ENCODE measurements around the gene PYGO2. TPM values are rescaled to one million over a fixed set of nuclear protein-coding genes. Genes with fewer than 3 reads are reported as not detected.
A peak's percentile ranks its signal among the peaks of the same experiment; 100 is the strongest.
"Not testable (repeated sequence)": the region's sequence is repeated elsewhere in the genome, so short reads cannot be mapped to it uniquely, and the experiment has no call there.

PYGO2 gene
- total RNA-seq, 1 donor, result 18.5 TPM

DNA sequence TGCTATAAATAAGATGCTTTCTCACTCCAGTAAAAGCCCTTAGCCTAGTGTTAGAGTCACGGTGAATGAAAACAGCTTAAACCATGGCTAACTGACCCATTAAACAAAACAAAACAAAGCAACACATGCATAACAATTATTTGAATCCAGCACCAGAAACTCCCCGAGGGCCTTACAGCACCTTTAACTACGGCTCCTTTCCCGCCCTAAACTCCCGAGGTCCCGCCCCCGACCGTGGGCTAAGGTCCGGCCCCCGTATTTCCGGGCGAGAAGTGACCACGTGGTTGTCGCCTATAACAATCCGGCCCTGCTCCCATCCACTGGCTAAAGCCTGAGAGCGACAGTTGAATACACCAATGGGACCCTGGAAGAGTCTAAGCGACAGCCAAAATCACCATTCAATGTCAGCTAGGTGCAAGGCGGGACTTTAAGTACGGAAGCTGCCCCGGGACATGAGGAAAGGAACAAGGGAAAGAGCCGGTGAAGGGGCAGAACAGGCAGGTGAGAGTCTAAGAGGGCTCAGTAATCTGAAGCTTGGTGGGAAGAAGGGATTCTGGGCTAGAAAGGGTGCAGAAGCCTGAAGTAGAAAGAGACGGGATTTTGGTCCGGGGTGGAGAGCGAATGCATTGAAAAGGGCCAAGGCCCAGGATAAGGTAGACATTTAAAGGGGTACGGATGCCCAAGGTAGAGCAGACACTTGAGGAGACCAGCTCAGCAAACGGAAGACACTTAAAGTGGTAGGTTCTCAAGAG, 21.5 kb upstream of the PYGO2 start, which contains the start of gene FLAD1:
TSS of gene FLAD1 (plus strand) at position 448 of the 752 bp plus-strand sequence. CDS start 351 bp downstream, outside the sequence.
- H3K4me2 ChIP-seq (ENCODE audit: insufficient read depth, low read length), result peak within 1 kb of the TSS; percentile 97
- peak within 1 kb of the TSS; percentile 89 for H3K4me3 ChIP-seq (ENCODE audit: insufficient read depth, low read length)
- no peaks in the 10 kb centered on the region for H4K20me1 ChIP-seq (ENCODE audit: insufficient read depth, low read length)
- peak within 1 kb of the TSS; percentile 72 for H3K27ac ChIP-seq (ENCODE audit: low read depth, low read length)
- H3K4me1 ChIP-seq (ENCODE audit: insufficient read depth, low read length), result peaks cover 16% of the 10 kb centered on the region
- TF ChIP-seq, protein P1, sequence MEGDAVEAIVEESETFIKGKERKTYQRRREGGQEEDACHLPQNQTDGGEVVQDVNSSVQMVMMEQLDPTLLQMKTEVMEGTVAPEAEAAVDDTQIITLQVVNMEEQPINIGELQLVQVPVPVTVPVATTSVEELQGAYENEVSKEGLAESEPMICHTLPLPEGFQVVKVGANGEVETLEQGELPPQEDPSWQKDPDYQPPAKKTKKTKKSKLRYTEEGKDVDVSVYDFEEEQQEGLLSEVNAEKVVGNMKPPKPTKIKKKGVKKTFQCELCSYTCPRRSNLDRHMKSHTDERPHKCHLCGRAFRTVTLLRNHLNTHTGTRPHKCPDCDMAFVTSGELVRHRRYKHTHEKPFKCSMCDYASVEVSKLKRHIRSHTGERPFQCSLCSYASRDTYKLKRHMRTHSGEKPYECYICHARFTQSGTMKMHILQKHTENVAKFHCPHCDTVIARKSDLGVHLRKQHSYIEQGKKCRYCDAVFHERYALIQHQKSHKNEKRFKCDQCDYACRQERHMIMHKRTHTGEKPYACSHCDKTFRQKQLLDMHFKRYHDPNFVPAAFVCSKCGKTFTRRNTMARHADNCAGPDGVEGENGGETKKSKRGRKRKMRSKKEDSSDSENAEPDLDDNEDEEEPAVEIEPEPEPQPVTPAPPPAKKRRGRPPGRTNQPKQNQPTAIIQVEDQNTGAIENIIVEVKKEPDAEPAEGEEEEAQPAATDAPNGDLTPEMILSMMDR (IDR thresholded peaks at IDR 0.05; ENCODE audit: extremely low read depth, low read depth, low read length), result no peak
- peak within 1 kb of the TSS; percentile 90 for H2AFZ ChIP-seq (ENCODE audit: low read length)
- peaks cover 16% of the 10 kb centered on the region for H3K36me3 ChIP-seq (ENCODE audit: insufficient read depth, low read length)
- DNase-seq (ENCODE audit: insufficient read length, low spot score, missing footprints), result peak; percentile 99
- no peaks in the 10 kb centered on the region for H3K9me3 ChIP-seq (ENCODE audit: low read depth, low read length)
- peaks cover 42% of the 10 kb centered on the region for H3K79me2 ChIP-seq (ENCODE audit: insufficient read depth, low read length)
- no peaks in the 10 kb centered on the region for H3K27me3 ChIP-seq (ENCODE audit: insufficient read depth, low read length)

DNA sequence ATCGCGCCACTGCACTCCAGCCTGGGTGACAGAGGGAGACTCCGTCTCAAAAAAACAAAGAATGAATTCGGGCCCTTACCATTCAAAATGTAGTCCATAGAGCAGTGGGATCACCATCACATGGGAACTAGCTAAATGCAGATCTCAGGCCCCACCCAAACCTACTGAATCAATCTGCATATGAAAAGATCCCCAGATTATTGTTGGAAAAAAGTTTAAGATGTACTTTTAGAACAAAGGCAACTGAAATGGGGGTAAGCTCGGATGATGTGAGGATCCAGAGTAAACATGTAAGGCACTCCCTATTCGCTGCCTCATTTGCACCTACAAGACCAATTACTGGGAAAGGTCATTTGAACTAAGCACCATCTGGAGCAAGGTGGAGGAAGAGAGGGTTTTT, 20.8 kb upstream of the PYGO2 start:
- TF ChIP-seq, protein P1 (IDR thresholded peaks at IDR 0.05; ENCODE audit: extremely low read depth, low read depth, low read length), result no peak
- H3K4me3 ChIP-seq (ENCODE audit: insufficient read depth, low read length), result peak overlapping the region; percentile 89
- peaks cover 13% of the 10 kb centered on the region for H3K36me3 ChIP-seq (ENCODE audit: insufficient read depth, low read length)

DNA sequence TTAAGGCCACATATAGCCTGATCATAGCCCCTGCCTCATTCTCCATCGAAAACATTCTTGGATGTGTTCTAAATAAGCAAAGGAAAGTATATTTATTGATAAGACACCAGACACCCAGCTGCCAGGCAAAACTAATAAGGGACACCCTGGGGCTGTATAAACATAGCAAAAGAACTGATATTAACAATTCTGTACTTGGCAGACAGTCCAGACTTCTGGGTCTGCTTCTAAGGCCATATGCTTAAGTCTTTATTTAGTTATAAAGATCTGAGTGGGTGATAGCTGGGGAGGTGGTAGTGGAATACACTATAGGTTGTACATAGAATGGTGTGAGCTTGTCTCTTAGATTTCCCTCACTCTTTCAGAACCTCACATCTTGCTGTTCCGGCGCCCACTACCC, 16.8 kb upstream of the PYGO2 start:
- Histone ChIP-seq H3K4me2 (ENCODE audit: insufficient read depth, low read length) (no peak overlapping the region), H3K9me3 (ENCODE audit: low read depth, low read length) (no peaks in the 10 kb centered on the region), H3K4me3 (ENCODE audit: insufficient read depth, low read length) (no peak overlapping the region), H3K79me2 (ENCODE audit: insufficient read depth, low read length) (peaks cover 41% of the 10 kb centered on the region), H4K20me1 (ENCODE audit: insufficient read depth, low read length) (no peaks in the 10 kb centered on the region), H3K27me3 (ENCODE audit: insufficient read depth, low read length) (no peaks in the 10 kb centered on the region), H3K4me1 (ENCODE audit: insufficient read depth, low read length) (peaks cover 21% of the 10 kb centered on the region), H3K36me3 (ENCODE audit: insufficient read depth, low read length) (peaks cover 9% of the 10 kb centered on the region), H3K27ac (ENCODE audit: low read depth, low read length) (no peak overlapping the region), H2AFZ (ENCODE audit: low read length) (no peak overlapping the region)
- TF ChIP-seq, protein P1 (IDR thresholded peaks at IDR 0.05; ENCODE audit: extremely low read depth, low read depth, low read length), result no peak
- no peak for DNase-seq (ENCODE audit: insufficient read length, low spot score, missing footprints)

More for the DNA sequence above, 20.8 kb upstream of the PYGO2 start:
- no peak for DNase-seq (ENCODE audit: insufficient read length, low spot score, missing footprints)
- peak overlapping the region; percentile 27 for H3K27ac ChIP-seq (ENCODE audit: low read depth, low read length)
- H3K27me3 ChIP-seq (ENCODE audit: insufficient read depth, low read length), result no peaks in the 10 kb centered on the region
- peaks cover 16% of the 10 kb centered on the region for H3K4me1 ChIP-seq (ENCODE audit: insufficient read depth, low read length)
- H4K20me1 ChIP-seq (ENCODE audit: insufficient read depth, low read length), result no peaks in the 10 kb centered on the region
- no peaks in the 10 kb centered on the region for H3K9me3 ChIP-seq (ENCODE audit: low read depth, low read length)
- peaks cover 44% of the 10 kb centered on the region for H3K79me2 ChIP-seq (ENCODE audit: insufficient read depth, low read length)
- H2AFZ ChIP-seq (ENCODE audit: low read length), result peak overlapping the region; percentile 69
- peak overlapping the region; percentile 97 for H3K4me2 ChIP-seq (ENCODE audit: insufficient read depth, low read length)

DNA sequence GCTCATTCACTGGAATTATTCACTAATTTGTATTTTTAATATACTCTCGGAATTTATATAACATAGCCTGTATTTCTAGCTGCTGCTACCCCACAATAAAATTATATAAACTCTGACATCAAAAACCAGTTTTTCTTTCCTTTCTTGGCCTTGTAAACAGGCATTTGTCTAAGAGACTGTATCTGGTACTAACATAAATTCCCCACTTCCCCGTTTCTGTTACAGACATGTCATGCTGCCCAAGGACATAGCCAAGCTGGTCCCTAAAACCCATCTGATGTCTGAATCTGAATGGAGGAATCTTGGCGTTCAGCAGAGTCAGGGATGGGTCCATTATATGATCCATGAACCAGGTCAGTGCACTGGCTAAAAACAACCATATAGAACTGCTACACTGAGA, 16.2 kb upstream of the PYGO2 start:
- H3K27me3 ChIP-seq (ENCODE audit: insufficient read depth, low read length); H4K20me1 ChIP-seq (ENCODE audit: insufficient read depth, low read length); H3K36me3 ChIP-seq (ENCODE audit: insufficient read depth, low read length); H3K4me2 ChIP-seq (ENCODE audit: insufficient read depth, low read length); H3K9me3 ChIP-seq (ENCODE audit: low read depth, low read length); DNase-seq (ENCODE audit: insufficient read length, low spot score, missing footprints); H3K4me3 ChIP-seq (ENCODE audit: insufficient read depth, low read length); H3K27ac ChIP-seq (ENCODE audit: low read depth, low read length): not testable (repeated sequence)
- peak overlapping the region; percentile 10 for H2AFZ ChIP-seq (ENCODE audit: low read length)
- H3K4me1 ChIP-seq (ENCODE audit: insufficient read depth, low read length), result peaks cover 26% of the 10 kb centered on the region
- H3K79me2 ChIP-seq (ENCODE audit: insufficient read depth, low read length), result peaks cover 39% of the 10 kb centered on the region
